Jurkat, Clone E6-1 (cell line): ENCODE data around the gene PEX5. TPM values are rescaled to one million over a fixed set of nuclear protein-coding genes. Genes with fewer than 3 reads are reported as not detected.
A peak's percentile ranks its signal among the peaks of the same experiment; 100 is the strongest.

Experiments
- DNase-seq: peaks from one replicate; pipeline ENCODE4 v3.0.0-alpha.2; 2011; ENCODE audit warnings: low read depth, low spot score
- H3K4me3 ChIP-seq: 2 replicates; pipeline ENCODE4 v1.5.1; 2011; ENCODE audit warnings: mild to moderate bottlenecking, low read length, control low read depth, moderate library complexity
- polyA plus RNA-seq: library from polyadenylated mRNA; unstranded; fragments of >200 nt; gene quantifications from one replicate; pipeline ENCODE4 v1.2.1, GENCODE V29; 2012; ENCODE audit warnings: missing spikeins; ENCODE audit not compliant: insufficient read length, insufficient read depth

PEX5 gene
- polyA plus RNA-seq, result 54.3 TPM

DNA sequence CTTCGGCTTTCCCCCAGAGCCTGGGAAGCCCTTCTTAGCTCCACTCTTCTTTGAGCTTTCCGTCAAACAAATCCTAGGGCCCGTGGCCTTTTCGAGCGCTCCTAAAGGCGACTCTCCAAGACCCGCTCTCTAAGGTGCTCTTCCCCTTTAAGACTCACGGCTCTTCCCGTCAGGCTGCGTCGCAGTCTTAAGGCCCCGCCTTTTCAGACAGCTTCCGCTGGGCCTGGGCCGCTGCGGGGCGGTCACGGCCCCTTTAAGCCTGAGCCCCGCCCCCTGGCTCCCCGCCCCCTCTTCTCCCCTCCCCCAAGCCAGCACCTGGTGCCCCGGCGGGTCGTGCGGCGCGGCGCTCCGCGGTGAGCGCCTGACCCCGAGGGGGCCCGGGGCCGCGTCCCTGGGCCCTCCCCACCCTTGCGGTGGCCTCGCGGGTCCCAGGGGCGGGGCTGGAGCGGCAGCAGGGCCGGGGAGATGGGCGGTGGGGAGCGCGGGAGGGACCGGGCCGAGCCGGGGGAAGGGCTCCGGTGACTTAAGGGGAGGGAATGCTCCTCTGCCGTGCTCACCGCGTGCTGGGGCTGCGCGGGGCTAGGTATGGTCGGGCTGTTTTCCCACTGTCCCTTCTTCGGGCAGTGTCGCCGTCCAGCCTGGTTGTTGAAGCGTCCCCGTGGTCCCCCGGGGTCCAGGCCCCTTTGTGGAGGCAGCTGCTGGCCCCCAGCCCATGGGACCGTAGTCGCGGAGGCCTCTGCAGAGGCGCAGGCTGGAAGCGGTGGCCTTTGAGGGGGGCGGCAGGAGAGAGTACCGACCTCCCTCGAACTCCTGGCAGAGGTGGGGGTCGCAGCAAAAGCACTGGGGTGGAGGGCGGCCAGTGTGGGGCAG lies at the start of gene PEX5:
TSS of gene PEX5 (plus strand) at position 289 of the 870 bp plus-strand sequence. CDS start 692 bp downstream, outside the sequence.
- H3K4me3 ChIP-seq, result peak within 1 kb of the TSS; percentile 78
- DNase-seq, result peak; percentile 94

DNA sequence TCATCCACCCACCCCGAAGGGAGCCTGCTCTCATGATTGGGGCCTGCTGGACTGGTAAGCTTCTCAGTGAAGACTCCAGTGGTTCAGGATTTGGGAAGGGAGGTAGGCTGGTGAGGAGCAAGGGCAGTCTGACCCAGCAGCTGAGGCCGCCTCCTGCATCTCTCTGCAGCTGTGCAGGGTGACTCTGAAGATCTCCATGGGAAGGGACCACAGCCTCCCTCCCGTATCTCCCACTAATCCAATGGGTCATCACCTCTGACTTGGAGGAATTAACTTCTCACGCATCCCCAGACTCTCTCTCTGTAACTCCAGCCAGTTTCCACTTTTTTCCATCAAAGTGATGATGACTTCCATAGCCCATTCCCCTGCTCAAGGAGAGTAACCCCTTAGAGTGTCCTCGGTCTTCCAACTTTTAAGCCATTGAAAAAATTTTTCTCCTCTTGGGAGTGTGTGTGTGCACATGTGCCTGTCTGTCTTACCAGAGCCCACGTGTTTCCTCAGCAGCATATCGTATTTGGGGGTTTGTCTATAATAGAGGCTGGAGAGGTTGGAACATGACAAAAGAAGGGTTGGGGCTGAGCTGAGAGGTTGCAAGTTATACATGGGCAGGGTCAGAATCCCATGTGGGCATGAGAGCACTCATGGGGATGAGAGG lies 48.0 kb upstream of the PEX5 start:
- DNase-seq, result no peak

DNA sequence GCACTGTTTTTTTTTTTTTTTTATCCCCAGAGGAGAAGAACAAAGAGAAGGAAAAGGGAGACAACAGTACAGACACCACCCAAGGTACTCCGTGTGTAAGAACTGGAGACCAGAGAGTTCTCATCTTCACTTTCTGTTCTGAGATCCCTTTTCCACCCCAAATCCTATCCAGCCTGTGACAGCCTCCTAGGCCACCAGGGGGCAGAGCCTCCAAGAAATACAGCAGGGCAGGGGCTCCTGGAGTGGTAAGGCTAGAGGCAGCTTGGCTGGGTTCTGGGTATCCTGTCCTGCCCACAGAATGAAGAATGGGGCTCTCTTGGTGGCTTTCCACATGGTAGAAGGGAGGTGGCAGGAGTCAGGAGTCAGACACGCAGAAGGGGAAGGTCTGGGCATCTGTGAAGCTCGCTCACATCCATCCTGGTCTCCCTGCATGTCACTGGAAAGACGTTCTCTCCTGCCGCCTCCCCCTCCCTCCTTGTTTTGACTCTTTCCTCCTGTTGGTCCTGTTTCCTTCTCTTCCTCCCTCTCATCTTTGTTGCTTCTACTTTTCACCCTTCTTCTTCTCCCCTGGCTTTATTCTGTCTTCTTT lies 47.3 kb upstream of the PEX5 start:
- DNase-seq, result peak; percentile 49
- H3K4me3 ChIP-seq, result no peak overlapping the region

More for the DNA sequence above, 48.0 kb upstream of the PEX5 start:
- H3K4me3 ChIP-seq, result no peak overlapping the region

DNA sequence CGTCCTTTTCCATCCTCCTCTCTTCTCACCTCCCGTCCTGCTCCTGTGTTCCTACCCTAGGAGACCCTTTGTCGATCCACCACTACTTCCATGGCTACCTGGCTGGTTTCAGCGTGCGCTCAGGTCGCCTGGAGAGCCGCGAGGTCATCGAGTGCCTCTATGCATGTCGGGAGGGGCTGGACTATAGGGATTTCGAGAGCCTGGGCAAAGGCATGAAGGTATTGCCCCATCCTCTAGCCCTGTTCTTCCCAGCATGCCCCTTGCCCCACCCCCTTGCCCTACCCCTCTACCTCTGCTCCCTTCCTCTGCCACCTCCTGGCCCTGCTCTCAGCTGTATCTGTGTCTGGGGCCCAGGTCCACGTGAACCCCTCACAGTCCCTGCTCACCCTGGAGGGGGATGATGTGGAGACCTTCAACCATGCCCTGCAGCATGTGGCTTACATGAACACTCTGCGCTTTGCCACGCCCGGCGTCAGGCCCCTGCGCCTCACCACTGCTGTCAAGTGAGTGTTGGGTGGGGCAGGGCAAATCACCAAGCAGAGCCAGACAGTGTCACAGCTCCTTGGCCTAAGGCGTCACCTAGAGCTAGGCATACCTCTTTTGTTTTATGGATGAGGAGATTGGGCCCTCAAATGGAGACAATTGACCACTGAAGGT lies 46.5 kb upstream of the PEX5 start:
- no peak overlapping the region for H3K4me3 ChIP-seq
- no peak for DNase-seq

DNA sequence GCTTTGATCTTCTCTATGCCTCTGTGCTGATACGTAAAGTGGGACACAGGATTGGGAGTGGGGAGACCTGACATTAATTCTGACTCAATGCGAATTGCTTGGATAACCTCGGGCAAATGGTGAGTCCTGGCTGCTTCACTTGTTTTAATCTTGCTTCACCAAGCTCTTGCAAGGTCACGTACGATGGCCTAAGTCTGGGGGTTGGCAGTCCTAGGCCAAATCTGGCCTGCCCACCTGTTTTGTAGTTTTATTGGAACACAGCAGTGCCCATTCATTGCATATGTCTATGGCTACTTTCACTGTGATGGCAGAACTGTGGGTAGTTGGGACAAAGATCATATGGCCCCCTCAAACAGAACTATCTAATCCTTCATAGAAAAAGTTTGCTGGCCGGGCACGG lies 45.9 kb upstream of the PEX5 start:
- DNase-seq, result no peak
- H3K4me3 ChIP-seq, result no peak overlapping the region

DNA sequence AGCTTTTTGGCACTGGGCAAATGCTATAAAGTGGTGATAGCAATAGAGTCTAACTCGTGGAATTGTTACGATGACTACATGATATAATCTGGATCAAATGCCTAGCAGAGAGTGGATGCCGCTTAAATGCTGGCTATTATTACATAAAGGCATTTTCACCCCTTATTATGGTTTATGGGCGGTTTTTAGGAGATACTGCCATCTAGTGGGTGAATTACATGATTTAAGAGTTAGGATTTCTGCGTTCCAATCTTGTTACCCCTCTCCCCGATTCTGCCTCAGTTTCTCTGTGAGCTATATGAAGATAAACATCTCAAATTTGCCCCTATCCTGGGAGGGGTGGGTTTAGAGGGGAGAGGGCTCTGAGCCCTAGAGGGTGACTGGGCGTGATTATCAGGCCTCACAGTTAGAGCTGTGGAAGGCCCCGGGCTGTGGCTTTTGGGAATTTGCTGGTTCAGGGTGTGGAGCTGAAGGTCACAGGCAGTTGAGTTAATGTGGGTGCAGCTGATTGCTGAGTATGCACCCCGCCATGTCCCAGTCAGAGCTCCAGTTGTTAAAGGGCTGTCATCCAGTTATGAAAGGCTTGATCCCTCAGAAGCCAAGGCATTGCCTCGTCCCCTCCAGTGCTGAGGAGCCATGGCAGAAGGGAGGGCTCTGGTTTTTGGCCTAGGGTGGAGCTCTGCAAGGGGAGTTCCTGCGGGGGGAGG lies 44.9 kb upstream of the PEX5 start:
- DNase-seq, result peak; percentile 28
- H3K4me3 ChIP-seq, result no peak overlapping the region

DNA sequence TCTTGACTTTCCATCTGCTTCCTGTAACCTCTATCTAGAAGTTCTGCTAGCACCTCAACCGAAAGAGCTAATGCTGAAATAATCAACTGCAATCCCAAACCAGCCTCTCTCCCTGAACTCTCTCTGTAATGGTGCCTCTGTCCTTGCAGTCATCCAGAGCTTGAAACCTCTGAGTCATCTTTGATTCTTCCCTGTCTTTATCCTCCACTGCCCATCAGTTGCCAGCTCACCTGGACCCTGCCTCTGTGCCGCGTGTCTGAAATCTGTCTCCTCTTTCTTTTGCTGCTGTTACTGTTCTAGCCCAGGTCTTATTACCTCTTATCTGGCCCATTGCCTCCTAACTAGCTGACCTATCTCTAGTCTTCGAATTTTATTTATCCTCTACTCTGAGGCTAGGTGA lies 43.8 kb upstream of the PEX5 start:
- DNase-seq, result no peak
- no peak overlapping the region for H3K4me3 ChIP-seq

DNA sequence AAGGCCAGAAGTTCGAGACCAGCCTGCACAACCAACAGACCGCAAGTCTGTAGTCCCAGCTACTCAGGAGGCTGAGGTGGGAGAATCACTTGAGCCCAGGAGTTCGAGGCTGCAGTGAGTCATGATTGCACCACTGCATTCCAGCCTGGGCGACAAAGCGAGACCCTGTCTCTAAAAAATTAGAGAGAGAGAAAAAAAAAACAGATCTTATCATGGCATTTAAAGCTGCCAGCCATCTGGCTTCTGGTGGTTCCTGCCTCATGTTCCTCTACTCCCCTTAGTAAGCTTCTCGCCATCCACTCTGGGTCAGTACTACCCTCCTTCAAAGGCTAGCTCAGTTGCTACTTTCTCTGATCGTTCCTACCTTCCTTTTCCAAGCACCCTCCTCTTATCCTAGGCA lies 43.3 kb upstream of the PEX5 start:
- H3K4me3 ChIP-seq, result no peak overlapping the region
- DNase-seq, result no peak

DNA sequence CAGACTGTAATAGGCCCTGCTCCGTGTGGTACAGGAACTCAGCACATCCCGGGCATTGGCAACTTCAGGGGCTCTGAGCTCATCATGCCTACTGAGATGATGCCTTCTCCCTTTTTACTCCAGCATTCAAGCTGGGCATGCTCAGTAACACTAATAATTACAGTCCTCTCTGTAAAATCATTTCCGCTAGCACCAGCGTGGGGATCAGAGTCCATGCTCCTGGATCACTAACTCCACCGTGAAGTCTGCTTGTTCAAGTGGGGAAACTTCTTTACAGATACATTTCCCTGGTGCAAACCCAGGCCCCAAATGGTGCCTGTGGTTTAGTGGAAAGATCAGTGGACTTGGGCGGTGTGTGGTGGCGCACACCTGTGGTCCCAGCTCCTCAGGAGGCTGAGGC lies 42.6 kb upstream of the PEX5 start:
- DNase-seq, result no peak
- H3K4me3 ChIP-seq, result no peak overlapping the region

DNA sequence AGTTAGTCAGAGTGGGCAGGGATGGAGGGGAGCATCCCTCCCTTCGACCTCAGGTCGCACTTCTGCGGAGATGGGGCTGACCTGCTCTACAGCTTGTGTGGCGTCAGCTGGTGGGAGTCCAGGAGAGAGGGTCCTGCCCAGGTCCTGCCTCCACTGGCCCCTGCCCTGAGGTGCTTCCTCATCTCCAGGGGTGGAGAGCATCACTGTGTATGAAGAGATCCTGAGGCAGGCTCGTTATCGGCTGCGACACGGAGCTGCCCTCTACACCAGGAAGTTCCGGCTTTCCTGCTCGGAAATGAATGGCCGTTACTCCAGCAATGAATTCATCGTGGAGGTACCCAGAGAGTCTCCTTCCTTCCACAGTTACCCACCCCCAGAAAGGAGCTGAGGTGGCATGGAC lies 39.1 kb upstream of the PEX5 start:
- H3K4me3 ChIP-seq, result no peak overlapping the region
- DNase-seq, result no peak

DNA sequence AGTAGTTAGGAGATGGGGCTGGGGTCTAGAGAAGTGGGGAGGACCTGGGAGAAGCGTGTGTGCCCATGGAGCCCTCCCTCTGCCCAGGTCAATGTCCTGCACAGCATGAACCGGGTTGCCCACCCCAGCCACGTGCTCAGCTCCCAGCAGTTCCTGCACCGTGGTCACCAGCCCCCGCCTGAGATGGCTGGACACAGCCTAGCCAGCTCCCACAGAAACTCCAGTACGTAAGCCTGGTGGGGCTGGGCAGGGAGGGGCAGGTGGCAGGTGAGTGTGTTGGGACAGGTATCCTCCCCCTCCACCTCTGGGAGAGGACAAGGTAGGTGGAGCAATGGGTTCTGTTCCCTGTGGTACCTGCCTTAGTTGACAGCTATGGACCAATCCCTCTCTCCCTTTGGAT lies 38.6 kb upstream of the PEX5 start:
- no peak overlapping the region for H3K4me3 ChIP-seq
- no peak for DNase-seq

DNA sequence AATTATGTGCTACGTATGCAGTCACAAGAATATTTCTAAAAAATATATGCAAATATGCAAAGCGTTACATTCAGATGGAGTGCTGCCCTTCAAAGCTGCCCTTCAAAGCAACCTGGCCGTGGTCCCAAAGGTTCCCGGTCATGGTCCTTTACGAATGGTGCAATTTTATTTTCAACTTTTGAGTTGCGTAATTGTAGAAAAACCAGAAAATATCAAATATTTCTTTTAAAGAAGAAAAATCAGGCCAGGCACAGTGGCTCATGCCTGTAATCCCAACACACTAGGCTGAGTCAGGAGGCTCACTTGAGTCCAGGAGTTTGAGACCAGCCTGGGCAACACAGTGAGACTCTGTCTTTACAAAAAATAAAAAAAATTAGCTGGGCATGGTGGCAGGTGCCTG lies 38.0 kb upstream of the PEX5 start:
- no peak for DNase-seq
- no peak overlapping the region for H3K4me3 ChIP-seq

DNA sequence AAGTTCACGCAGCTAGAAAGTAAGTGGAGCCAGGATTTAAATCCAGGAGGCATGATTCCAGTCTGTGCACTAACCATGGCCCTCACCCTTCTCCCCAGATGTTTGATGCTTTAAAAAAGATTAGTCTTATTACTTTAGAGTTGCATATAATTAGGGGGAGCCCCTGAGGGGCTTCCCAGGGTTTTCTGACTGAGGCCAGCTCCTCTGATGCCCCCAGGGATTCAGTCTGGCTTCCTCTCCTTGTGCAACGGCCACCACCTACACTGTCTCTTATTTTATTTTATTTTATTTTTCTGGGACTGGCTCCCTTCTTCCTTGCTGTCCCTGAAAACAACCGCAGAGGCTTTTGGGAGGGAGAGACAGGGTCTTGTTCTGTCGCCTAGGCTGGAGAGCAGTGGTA lies 36.7 kb upstream of the PEX5 start:
- H3K4me3 ChIP-seq, result no peak overlapping the region
- no peak for DNase-seq

DNA sequence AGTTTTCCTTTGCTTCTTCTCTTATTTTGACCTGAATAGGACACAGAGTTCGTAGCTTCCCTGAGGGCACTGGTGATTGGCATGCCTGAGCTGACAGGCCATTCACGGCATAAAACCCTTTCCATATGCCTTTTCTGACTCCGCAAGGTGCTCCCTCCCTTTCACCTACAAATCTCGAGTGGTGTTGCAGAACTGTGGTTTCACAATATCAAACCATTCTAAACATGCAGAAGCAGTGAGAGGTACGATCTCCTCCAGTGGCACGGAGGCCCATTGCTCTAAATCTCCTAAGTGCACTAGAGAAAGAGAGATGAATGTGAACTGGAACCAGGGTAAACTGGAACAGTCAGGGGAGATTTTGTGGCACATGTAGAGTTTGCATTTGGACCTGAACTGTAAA lies 35.4 kb upstream of the PEX5 start:
- H3K4me3 ChIP-seq, result no peak overlapping the region
- DNase-seq, result no peak

DNA sequence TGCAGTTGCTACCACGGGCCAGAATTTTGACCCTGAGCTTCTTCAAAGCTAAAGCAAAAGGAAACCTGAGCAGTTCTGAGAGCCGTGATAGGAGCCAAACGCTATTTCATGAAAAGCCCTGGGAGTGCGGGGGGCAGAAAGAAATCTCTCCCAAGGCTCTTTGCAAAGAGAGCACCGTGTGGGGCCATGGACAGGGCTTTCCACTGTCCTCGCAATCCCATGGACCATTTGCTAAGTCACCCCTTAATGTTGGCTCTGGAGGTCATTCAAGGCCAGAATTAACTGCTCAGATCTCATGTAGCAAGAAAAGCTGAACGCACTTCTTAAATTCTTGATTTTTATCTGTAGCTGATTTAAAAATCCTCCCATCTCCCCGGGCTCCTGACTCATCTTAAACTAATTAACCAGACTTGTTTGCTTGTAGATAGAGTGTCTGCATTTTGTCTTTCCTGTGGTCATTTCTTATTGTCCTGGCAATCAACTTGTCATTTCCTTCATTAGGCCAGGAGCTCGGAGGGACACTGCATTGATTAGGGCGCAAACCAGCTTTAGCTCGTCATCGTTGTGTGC lies 34.5 kb upstream of the PEX5 start:
- DNase-seq, result no peak
- H3K4me3 ChIP-seq, result no peak overlapping the region

DNA sequence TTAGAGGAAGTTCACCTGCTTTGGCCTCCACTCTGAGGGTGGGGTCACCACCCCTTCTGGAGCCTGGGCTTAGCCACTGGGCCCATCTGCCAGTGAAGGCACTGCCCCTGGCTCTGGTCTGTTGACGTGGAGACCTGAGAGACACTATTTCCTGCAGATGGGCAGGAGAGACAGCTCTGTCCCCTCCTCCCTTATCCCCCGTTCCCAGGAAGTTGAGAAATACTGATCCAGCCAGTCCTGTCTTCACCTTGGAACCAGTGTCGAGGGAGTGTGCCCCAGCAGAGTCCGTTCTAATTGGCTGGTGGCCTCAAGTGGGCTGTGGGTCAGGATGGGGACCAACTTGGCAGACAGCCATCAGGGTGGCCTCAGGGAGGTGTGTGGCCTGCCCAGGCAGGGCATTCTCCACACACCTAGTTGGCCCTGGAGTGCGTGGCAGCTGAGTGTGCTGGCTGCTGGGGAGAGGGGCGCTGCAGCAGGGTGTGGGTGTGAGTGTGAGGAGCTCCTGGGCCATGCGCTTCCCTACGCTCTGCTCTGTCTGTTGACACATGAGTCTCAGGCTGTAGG lies 33.9 kb upstream of the PEX5 start:
- DNase-seq, result no peak
- H3K4me3 ChIP-seq, result no peak overlapping the region

DNA sequence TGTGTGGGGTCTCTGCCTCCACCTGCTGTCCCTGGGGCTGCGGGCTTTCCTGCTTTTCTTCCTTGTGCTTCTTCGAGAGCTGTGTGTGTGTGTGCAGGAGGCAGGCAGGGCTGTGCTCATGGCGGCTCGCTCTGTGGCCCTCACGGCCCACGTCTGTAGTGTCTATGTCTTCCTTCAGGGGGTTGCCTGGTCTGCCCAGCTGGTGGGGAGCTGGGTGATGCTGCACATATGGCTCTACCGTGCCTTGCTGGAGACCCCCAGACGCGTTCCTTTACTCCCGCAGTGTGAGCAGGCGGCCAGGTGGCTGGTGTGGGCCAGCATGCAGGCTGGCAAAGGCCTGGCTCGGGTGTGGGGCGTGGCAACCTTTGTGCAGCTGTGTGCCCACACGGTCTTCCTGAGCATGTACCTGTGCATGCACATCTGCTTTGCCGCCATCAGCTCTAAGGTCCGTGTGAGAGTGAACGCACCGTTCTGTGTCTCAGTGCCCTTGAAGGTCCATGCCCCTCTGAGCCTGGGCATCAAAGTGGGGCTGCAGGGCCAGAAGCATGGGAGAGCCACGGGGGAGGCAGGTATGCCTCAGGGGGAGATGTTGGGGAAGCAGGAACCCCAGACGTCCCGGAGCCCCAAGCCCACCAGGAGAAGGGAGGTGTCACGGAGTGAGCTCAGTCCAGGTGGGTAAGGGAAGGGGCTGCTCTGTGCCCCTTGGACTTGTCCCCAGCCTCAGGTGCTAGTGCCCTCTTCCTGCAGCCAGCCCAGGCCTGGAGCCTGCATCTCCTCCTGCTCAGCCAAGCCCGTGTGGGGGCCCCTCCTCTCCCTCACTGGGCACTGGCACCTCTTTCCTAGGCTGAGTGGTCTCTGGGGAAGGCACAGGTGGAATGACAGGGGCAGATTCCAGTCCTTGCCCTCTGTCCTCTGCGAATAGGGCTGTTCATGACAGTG lies 33.0 kb upstream of the PEX5 start:
- no peak overlapping the region for H3K4me3 ChIP-seq
- DNase-seq, result no peak

DNA sequence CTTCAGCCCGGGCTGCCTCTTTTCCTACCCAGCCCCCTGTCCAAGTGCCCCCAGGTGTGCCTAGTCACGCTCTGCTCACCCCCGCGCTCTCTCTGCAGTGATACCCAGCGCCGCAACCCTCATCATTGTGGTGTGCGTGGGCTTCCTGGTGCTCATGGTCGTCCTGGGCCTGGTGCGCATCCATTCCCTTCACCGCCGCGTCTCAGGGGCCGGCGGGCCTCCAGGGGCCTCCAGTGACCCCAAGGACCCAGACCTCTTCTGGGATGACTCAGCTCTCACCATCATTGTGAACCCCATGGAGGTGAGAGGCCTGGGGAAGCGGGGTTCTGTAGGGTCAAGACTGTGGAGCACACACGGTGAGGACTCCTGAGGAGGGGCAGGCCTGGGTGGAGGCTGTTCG lies 32.1 kb upstream of the PEX5 start:
- DNase-seq, result no peak
- no peak overlapping the region for H3K4me3 ChIP-seq
